Keratinocyte (primary cell): ENCODE results near the gene CD163.

Experiments used
- EZH2 ChIP-seq: IDR thresholded peaks from one replicate; pipeline ENCODE4 v1.6.1; 2012; ENCODE audit warnings: inconsistent platforms, mild to moderate bottlenecking, low read length, moderate library complexity
- TF ChIP-seq, protein P1 (sequence below), 3 experiments: IDR thresholded peaks in 1 of 3; conservative IDR thresholded peaks in 1 of 3; optimal IDR thresholded peaks in 1 of 3; 2 replicates in 2 of 3; 3 replicates in 1 of 3; pipeline versions ENCODE3 to v1.5.1; 2011; ENCODE audit warnings: low read length in 3 of 3, mild to moderate bottlenecking in 3 of 3, moderate library complexity in 2 of 3, control low read depth in 1 of 3, inconsistent platforms in 1 of 3; ENCODE audit not compliant: insufficient read depth in 2 of 3; ENCODE audit errors: extremely low read depth in 1 of 3

DNA sequence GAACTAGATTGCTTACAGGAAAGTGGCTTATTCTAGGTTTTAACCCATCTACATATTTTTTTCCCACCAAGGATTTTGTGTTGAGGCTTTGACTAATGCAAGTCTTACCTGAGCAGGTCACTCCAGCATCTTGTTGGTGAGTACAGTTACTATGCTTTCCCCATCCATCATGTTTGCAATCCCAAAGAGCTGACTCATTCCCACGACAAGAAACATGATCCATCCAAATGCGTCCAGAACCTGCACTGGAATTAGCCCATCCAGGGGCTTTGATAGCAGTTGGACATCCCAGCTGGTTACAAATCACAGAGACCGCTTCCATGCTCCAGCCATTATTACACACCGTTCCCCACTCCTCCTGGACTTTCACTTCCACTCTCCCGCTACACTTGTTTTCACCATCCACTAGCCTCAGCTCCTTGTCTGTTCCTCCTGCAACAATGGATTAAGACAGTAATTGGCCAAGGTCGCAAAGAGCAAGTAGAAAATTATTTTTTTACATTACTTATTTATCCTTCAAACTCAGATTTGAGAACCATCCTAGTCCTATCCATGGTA is 2.5 kb downstream of the CD163 start:
- TF ChIP-seq, protein P1, sequence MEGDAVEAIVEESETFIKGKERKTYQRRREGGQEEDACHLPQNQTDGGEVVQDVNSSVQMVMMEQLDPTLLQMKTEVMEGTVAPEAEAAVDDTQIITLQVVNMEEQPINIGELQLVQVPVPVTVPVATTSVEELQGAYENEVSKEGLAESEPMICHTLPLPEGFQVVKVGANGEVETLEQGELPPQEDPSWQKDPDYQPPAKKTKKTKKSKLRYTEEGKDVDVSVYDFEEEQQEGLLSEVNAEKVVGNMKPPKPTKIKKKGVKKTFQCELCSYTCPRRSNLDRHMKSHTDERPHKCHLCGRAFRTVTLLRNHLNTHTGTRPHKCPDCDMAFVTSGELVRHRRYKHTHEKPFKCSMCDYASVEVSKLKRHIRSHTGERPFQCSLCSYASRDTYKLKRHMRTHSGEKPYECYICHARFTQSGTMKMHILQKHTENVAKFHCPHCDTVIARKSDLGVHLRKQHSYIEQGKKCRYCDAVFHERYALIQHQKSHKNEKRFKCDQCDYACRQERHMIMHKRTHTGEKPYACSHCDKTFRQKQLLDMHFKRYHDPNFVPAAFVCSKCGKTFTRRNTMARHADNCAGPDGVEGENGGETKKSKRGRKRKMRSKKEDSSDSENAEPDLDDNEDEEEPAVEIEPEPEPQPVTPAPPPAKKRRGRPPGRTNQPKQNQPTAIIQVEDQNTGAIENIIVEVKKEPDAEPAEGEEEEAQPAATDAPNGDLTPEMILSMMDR (optimal IDR thresholded peaks at IDR 0.05 in 1 of 3, IDR thresholded peaks at IDR 0.05 in 1 of 3, conservative IDR thresholded peaks at IDR 0.05 in 1 of 3; ENCODE audit: extremely low read depth in 1 of 3, insufficient read depth in 2 of 3, low read length in 3 of 3) = no peak
- no peak for TF ChIP-seq EZH2
